HCT116 (cell line): ENCODE results near the gene PICK1.

Experiments
- CBX3 ChIP-seq: IDR thresholded peaks from 2 replicates; pipeline ENCODE4 v1.6.1; 2012; ENCODE audit warnings: low read depth
- CEBPB ChIP-seq: IDR thresholded peaks from 2 replicates; pipeline ENCODE4 v1.6.1; 2012; ENCODE audit warnings: low read depth
- CTCF ChIP-seq, 3 experiments: fragments of 200-600 bp in 1 of 3; sonication (generic) in 1 of 3; IDR thresholded peaks in 2 of 3; conservative IDR thresholded peaks in 1 of 3; 2 replicates each; pipeline ENCODE4 v1.5.1; 2012 to 2017; ENCODE audit warnings: low read depth in 2 of 3, low read length in 2 of 3, antibody characterized with exemption in 1 of 3, borderline replicate concordance in 1 of 3, control low read depth in 1 of 3, mild to moderate bottlenecking in 1 of 3, mixed read lengths in 1 of 3, mixed run types in 1 of 3, moderate library complexity in 1 of 3; ENCODE audit not compliant: insufficient read depth in 1 of 3
- EZH2 ChIP-seq: fragments of 200-600 bp; sonication (generic); IDR thresholded peaks from 2 replicates; pipeline ENCODE4 v1.6.1; 2017; ENCODE audit warnings: antibody characterized with exemption, mixed run types
- EZH2phosphoT487 ChIP-seq: fragments of 200-600 bp; IDR thresholded peaks from 2 replicates; pipeline ENCODE4 v1.6.1; 2018; ENCODE audit warnings: antibody characterized with exemption, borderline replicate concordance
- JUND ChIP-seq: IDR thresholded peaks from 2 replicates; pipeline ENCODE4 v1.6.1; 2012
- POLR2A ChIP-seq: IDR thresholded peaks from 2 replicates; pipeline ENCODE4 v1.7.0; 2011; ENCODE audit warnings: borderline replicate concordance; ENCODE audit not compliant: insufficient read depth, insufficient read length; ENCODE audit errors: extremely low read depth
- POLR2AphosphoS5 ChIP-seq: IDR thresholded peaks from 2 replicates; pipeline ENCODE4 v1.6.1; 2011; ENCODE audit warnings: mild to moderate bottlenecking, low read depth, low read length, moderate library complexity
- YY1 ChIP-seq: IDR thresholded peaks from 2 replicates; pipeline ENCODE4 v1.6.1; 2011; ENCODE audit warnings: low read length, low read depth, moderate library complexity, mild to moderate bottlenecking; ENCODE audit not compliant: insufficient replicate concordance; ENCODE audit errors: extremely low read depth
- ZNF274 ChIP-seq: fragments of 200-500 bp; sonication (Bioruptor generic); IDR thresholded peaks from 2 replicates; pipeline ENCODE4 v1.6.1; 2014; ENCODE audit warnings: mild to moderate bottlenecking, low read depth, low read length, inconsistent platforms
- TF ChIP-seq, protein P1 (sequence below): IDR thresholded peaks from 2 replicates; pipeline ENCODE4 v1.6.1; 2012
- TF ChIP-seq, protein P2 (sequence below): IDR thresholded peaks from 2 replicates; pipeline ENCODE4 v1.6.1; 2012; ENCODE audit warnings: low read depth

GRCh38 chr22:38070250-38070921, 13.2 kb downstream of the PICK1 start:
- TF ChIP-seq CTCF (IDR thresholded peaks at IDR 0.05 in 2 of 3, conservative IDR thresholded peaks at IDR 0.05 in 1 of 3; ENCODE audit: borderline replicate concordance in 1 of 3, insufficient read depth in 1 of 3, low read depth in 2 of 3, low read length in 2 of 3) (no peak), POLR2A (no peak), POLR2AphosphoS5 (no peak), EZH2 (no peak), YY1 (no peak), CEBPB (no peak), CBX3 (no peak), EZH2phosphoT487 (no peak), ZNF274 (no peak), JUND (no peak)
- TF ChIP-seq, protein P1, sequence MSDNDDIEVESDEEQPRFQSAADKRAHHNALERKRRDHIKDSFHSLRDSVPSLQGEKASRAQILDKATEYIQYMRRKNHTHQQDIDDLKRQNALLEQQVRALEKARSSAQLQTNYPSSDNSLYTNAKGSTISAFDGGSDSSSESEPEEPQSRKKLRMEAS: no peak
- TF ChIP-seq, protein P2, sequence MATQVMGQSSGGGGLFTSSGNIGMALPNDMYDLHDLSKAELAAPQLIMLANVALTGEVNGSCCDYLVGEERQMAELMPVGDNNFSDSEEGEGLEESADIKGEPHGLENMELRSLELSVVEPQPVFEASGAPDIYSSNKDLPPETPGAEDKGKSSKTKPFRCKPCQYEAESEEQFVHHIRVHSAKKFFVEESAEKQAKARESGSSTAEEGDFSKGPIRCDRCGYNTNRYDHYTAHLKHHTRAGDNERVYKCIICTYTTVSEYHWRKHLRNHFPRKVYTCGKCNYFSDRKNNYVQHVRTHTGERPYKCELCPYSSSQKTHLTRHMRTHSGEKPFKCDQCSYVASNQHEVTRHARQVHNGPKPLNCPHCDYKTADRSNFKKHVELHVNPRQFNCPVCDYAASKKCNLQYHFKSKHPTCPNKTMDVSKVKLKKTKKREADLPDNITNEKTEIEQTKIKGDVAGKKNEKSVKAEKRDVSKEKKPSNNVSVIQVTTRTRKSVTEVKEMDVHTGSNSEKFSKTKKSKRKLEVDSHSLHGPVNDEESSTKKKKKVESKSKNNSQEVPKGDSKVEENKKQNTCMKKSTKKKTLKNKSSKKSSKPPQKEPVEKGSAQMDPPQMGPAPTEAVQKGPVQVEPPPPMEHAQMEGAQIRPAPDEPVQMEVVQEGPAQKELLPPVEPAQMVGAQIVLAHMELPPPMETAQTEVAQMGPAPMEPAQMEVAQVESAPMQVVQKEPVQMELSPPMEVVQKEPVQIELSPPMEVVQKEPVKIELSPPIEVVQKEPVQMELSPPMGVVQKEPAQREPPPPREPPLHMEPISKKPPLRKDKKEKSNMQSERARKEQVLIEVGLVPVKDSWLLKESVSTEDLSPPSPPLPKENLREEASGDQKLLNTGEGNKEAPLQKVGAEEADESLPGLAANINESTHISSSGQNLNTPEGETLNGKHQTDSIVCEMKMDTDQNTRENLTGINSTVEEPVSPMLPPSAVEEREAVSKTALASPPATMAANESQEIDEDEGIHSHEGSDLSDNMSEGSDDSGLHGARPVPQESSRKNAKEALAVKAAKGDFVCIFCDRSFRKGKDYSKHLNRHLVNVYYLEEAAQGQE: no peak
